ENCODE results near the gene TMEM219. TPM values are rescaled to one million over a fixed set of nuclear protein-coding genes. Genes with fewer than 3 reads are reported as not detected.

Gene TMEM219
- total and polyA plus RNA-seq, 2 of the 8 experiments (the other 6 are each of a cell fraction or from before 2014, with no cell fraction given): 60.2 to 116 TPM

DNA sequence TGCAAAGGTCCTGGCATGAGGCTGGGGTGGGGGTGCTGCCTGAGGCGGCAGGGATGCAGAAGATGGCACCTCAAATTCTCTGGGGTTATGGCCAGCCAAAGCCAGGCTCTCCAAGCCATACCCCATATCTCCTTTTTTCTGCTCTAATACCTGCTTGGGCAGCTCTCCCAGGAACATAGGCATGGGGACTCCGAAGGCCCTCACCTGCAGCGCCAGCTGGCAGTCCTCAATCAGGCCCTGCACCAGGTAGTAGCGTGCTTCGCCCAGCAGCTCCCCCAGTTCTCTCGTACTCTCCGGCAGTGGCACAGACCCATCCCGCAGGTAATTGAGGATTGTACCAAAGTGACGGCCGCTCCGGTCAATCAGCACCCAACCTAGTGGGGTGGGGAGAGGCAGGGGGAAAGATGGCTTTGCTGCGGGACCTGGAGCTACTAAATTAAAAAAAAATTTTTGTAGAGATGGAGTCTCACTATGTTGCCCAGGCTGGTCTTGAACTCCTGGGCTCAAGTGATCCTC lies 38.8 kb upstream of the TMEM219 start (continued):
- TF ChIP-seq, protein P1, sequence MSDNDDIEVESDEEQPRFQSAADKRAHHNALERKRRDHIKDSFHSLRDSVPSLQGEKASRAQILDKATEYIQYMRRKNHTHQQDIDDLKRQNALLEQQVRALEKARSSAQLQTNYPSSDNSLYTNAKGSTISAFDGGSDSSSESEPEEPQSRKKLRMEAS (IDR thresholded peaks at IDR 0.05): no peak
- TF ChIP-seq, protein P2, sequence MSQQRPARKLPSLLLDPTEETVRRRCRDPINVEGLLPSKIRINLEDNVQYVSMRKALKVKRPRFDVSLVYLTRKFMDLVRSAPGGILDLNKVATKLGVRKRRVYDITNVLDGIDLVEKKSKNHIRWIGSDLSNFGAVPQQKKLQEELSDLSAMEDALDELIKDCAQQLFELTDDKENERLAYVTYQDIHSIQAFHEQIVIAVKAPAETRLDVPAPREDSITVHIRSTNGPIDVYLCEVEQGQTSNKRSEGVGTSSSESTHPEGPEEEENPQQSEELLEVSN (IDR thresholded peaks at IDR 0.05): no peak
- TF ChIP-seq, protein P3, sequence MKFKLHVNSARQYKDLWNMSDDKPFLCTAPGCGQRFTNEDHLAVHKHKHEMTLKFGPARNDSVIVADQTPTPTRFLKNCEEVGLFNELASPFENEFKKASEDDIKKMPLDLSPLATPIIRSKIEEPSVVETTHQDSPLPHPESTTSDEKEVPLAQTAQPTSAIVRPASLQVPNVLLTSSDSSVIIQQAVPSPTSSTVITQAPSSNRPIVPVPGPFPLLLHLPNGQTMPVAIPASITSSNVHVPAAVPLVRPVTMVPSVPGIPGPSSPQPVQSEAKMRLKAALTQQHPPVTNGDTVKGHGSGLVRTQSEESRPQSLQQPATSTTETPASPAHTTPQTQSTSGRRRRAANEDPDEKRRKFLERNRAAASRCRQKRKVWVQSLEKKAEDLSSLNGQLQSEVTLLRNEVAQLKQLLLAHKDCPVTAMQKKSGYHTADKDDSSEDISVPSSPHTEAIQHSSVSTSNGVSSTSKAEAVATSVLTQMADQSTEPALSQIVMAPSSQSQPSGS (IDR thresholded peaks at IDR 0.05; ENCODE audit: low read length): no peak
- TF ChIP-seq CHD1 (IDR thresholded peaks at IDR 0.05; ENCODE audit: low read depth, low read length): no peak
- no peak for TF ChIP-seq HDAC6 (IDR thresholded peaks at IDR 0.05; ENCODE audit: low read depth, low read length)

Measured in H1 (cell line).